WTC11 (cell line): ENCODE data around the gene ARAP3. TPM values are rescaled to one million over a fixed set of nuclear protein-coding genes. Genes with fewer than 3 reads are reported as not detected.

ENCODE experiments used
- ATAC-seq: fragments of 200-7000 bp; cut with Tn5 transposase; 2 replicates; pipeline ENCODE4 v1.10.0; 2021; ENCODE audit warnings: mild to moderate bottlenecking, moderate library complexity
- CTCF ChIA-PET: fragments of 300-600 bp; sonication (Branson Sonifier 250); formaldehyde crosslinking; loops from one replicate; lab custom pipeline; 2021; ENCODE audit warnings: antibody characterized with exemption; lab: Charles Lee
- POLR2A ChIA-PET: fragments of 350-600 bp; sonication (Branson Sonifier 250); formaldehyde crosslinking; loops from one replicate; lab custom pipeline; 2021; ENCODE audit warnings: antibody characterized with exemption; lab: Charles Lee
- DNase-seq: peaks from one replicate; pipeline ENCODE4 v3.0.0; 2021; ENCODE audit warnings: low spot score
- H3K27ac Mint-ChIP-seq: 2 replicates; pipeline ENCODE4 v1.8.0; 2021; ENCODE audit warnings: mixed read lengths
- H3K27me3 Mint-ChIP-seq: 2 replicates; pipeline ENCODE4 v1.8.0; 2021; ENCODE audit warnings: low read depth, mild to moderate bottlenecking, moderate library complexity, mixed read lengths
- H3K36me3 Mint-ChIP-seq: 2 replicates; pipeline ENCODE4 v1.8.0; 2021; ENCODE audit warnings: mixed read lengths
- H3K4me1 Mint-ChIP-seq: 2 replicates; pipeline ENCODE4 v1.8.0; 2022; ENCODE audit warnings: mixed read lengths
- H3K4me3 Mint-ChIP-seq: 2 replicates; pipeline ENCODE4 v1.8.0; 2021; ENCODE audit warnings: mild to moderate bottlenecking, moderate library complexity, mixed read lengths
- H3K9me3 Mint-ChIP-seq: 2 replicates; pipeline ENCODE4 v1.8.0; 2021; ENCODE audit warnings: mixed read lengths
- CREM ChIP-seq: sonication (generic); formaldehyde crosslinking; IDR thresholded peaks from 2 replicates; pipeline ENCODE4 v1.8.1; 2022; ENCODE audit warnings: mild to moderate bottlenecking, missing genetic modification reagents, moderate library complexity
- FOXJ3 ChIP-seq: sonication (generic); formaldehyde crosslinking; IDR thresholded peaks from 2 replicates; pipeline ENCODE4 v1.9.0; 2021; ENCODE audit warnings: missing genetic modification reagents, mild to moderate bottlenecking, borderline replicate concordance
- HMGXB4 ChIP-seq: sonication (generic); formaldehyde crosslinking; IDR thresholded peaks from 2 replicates; pipeline ENCODE4 v1.8.1; 2023; ENCODE audit warnings: mild to moderate bottlenecking, moderate library complexity, missing genetic modification reagents
- MXD4 ChIP-seq: fragments of 250-450 bp; sonication (Bioruptor Pico); IDR thresholded peaks from 2 replicates; pipeline ENCODE4 v1.8.0; 2021; ENCODE audit warnings: mild to moderate bottlenecking, moderate library complexity, borderline replicate concordance
- SOX15 ChIP-seq: fragments of 250-450 bp; sonication (Bioruptor Pico); IDR thresholded peaks from 2 replicates; pipeline ENCODE4 v1.9.0; 2021; ENCODE audit warnings: mild to moderate bottlenecking
- TCF7 ChIP-seq: sonication (generic); formaldehyde crosslinking; IDR thresholded peaks from 2 replicates; pipeline ENCODE4 v1.8.0; 2022; ENCODE audit warnings: mild to moderate bottlenecking, low read depth, missing genetic modification reagents, moderate library complexity
- ZBTB21 ChIP-seq: sonication (generic); formaldehyde crosslinking; IDR thresholded peaks from 2 replicates; pipeline ENCODE4 v1.8.1; 2023; ENCODE audit warnings: mild to moderate bottlenecking, missing genetic modification reagents, borderline replicate concordance
- ZBTB43 ChIP-seq: sonication (generic); formaldehyde crosslinking; IDR thresholded peaks from 2 replicates; pipeline ENCODE4 v1.8.1; 2023; ENCODE audit warnings: mild to moderate bottlenecking, missing genetic modification reagents
- ZNF281 ChIP-seq: sonication (generic); formaldehyde crosslinking; IDR thresholded peaks from 2 replicates; pipeline ENCODE4 v1.8.0; 2023; ENCODE audit warnings: mild to moderate bottlenecking, missing genetic modification reagents
- ZNF317 ChIP-seq: sonication (generic); formaldehyde crosslinking; IDR thresholded peaks from 2 replicates; pipeline ENCODE4 v1.8.1; 2023; ENCODE audit warnings: low read depth, mild to moderate bottlenecking, moderate library complexity, missing genetic modification reagents, borderline replicate concordance
- ZSCAN18 ChIP-seq: fragments of 250-450 bp; sonication (Bioruptor Pico); IDR thresholded peaks from 2 replicates; pipeline ENCODE4 v2.1.2; 2022; ENCODE audit warnings: mild to moderate bottlenecking, moderate library complexity
- total RNA-seq: library from RNA; stranded (reverse); gene quantifications from 3 replicates; pipeline ENCODE4 v1.2.3, GENCODE V29; 2021

ARAP3 gene
- total RNA-seq, 1 experiment from 2014 or later, result 60.4 TPM

GRCh38 chr5:141696431-141696830, 14.4 kb upstream of the ARAP3 start (continued):
- TF ChIP-seq ZSCAN18 (no peak), CREM (CRISPR knock-in tag) (no peak), SOX15 (no peak)

GRCh38 chr5:141695627-141696215, 13.7 kb upstream of the ARAP3 start:
- Mint-ChIP-seq H3K27me3 (peaks cover 3% of the 10 kb centered on the region; the same call in 1 of the 2 replicates), H3K9me3 (no peaks in the 10 kb centered on the region), H3K36me3 (no peaks in the 10 kb centered on the region), H3K27ac (no peak overlapping the region), H3K4me3 (no peak overlapping the region), H3K4me1 (peaks cover 29% of the 10 kb centered on the region)
- TF ChIP-seq ZBTB21 (CRISPR knock-in tag), result no peak
- ChIA-PET CTCF (interaction anchor here (1.1 to 8.3 kb wide), 7 partner anchors 62 to 264 kb away, joined by 3 to 136 read pairs (median 5); partner anchors contain the start of gene PCDH12), POLR2A (no interaction called here)
- no peak for DNase-seq
- no peak for ATAC-seq

- DNase-seq, result no peak
- no peak for ATAC-seq
- Mint-ChIP-seq H3K36me3 (no peaks in the 10 kb centered on the region), H3K9me3 (no peaks in the 10 kb centered on the region), H3K4me1 (peaks cover 29% of the 10 kb centered on the region), H3K4me3 (no peak overlapping the region), H3K27ac (no peak overlapping the region), H3K27me3 (peaks cover 9% of the 10 kb centered on the region)
- ChIA-PET CTCF (interaction anchor here (1.0 to 8.3 kb wide), 9 partner anchors 30 to 274 kb away, joined by 3 to 136 read pairs (median 6); partner anchors contain the start of genes PCDH1, PCDH12 and RNF14), POLR2A (no interaction called here)
- TF ChIP-seq TCF7 (CRISPR knock-in tag), result no peak
- no peak for TF ChIP-seq ZBTB21 (CRISPR knock-in tag)
- no peak for TF ChIP-seq HMGXB4 (CRISPR knock-in tag)
- TF ChIP-seq ZNF317, result no peak
Observed at GRCh38 chr5:141694479-141694878, 12.4 kb upstream of the ARAP3 start.

GRCh38 chr5:141692919-141693725, 11.1 kb upstream of the ARAP3 start:
- DNase-seq (no peak), ATAC-seq (peak; percentile 21)
- Mint-ChIP-seq H3K27ac (no peak overlapping the region), H3K36me3 (no peaks in the 10 kb centered on the region), H3K4me1 (peaks cover 29% of the 10 kb centered on the region), H3K4me3 (peak overlapping the region; percentile 69), H3K27me3 (peaks cover 10% of the 10 kb centered on the region), H3K9me3 (no peaks in the 10 kb centered on the region)
- POLR2A ChIA-PET, result no interaction called here
- CTCF ChIA-PET, result interaction anchor here (0.6 to 8.3 kb wide), 33 partner anchors 10 to 359 kb away, joined by 3 to 136 read pairs (median 8); partner anchors contain the start of genes ARAP3, DELE1, PCDH1 and PCDH12
- TF ChIP-seq FOXJ3 (CRISPR knock-in tag) (no peak), ZBTB43 (CRISPR knock-in tag) (0 out of 2 replicates have a peak, but pooled peaks have one; percentile 39)

- H3K4me1 Mint-ChIP-seq, result peaks cover 31% of the 10 kb centered on the region
- ChIA-PET CTCF (interaction anchor here (0.7 to 8.3 kb wide), 56 partner anchors 8 to 451 kb away, joined by 3 to 136 read pairs (median 5); partner anchors contain the start of genes ARAP3, DELE1, DIAPH1 and HDAC3), POLR2A (interaction anchor here (0.5 to 1.4 kb wide), 3 partner anchors 11 to 186 kb away, joined by 3 to 4 read pairs (median 3); partner anchors contain the start of gene ARAP3)
- no peak for TF ChIP-seq MXD4 (CRISPR knock-in tag)
- 0 out of 2 replicates have a peak, but pooled peaks have one; percentile 3 for TF ChIP-seq ZNF281
- H3K4me3 Mint-ChIP-seq, result peak overlapping the region; percentile 69
- no peaks in the 10 kb centered on the region for H3K9me3 Mint-ChIP-seq
- H3K27me3 Mint-ChIP-seq, result peaks cover 10% of the 10 kb centered on the region
- no peaks in the 10 kb centered on the region for H3K36me3 Mint-ChIP-seq
- no peak for DNase-seq
- peak; percentile 15 for ATAC-seq
- no peak overlapping the region for H3K27ac Mint-ChIP-seq
Observed at GRCh38 chr5:141692533-141692888, 10.5 kb upstream of the ARAP3 start.
